ENCODE measurements around the gene OMD. TPM values are rescaled to one million over a fixed set of nuclear protein-coding genes. Genes with fewer than 3 reads are reported as not detected.

Gene OMD
- total RNA-seq, 1 donor from 2014 or later: not detected

- Histone ChIP-seq H3K36me3 (ENCODE audit: control insufficient read depth, insufficient read depth, low read length) (no peaks in the 10 kb centered on the region), H3K27me3 (ENCODE audit: control insufficient read depth, insufficient read depth, low read length) (no peaks in the 10 kb centered on the region), H3K4me3 (ENCODE audit: low read depth, low read length) (no peak overlapping the region)
- DNase-seq (ENCODE audit: low read depth) (no peak), FAIRE-seq (no peak)
- TF ChIP-seq, protein P1, sequence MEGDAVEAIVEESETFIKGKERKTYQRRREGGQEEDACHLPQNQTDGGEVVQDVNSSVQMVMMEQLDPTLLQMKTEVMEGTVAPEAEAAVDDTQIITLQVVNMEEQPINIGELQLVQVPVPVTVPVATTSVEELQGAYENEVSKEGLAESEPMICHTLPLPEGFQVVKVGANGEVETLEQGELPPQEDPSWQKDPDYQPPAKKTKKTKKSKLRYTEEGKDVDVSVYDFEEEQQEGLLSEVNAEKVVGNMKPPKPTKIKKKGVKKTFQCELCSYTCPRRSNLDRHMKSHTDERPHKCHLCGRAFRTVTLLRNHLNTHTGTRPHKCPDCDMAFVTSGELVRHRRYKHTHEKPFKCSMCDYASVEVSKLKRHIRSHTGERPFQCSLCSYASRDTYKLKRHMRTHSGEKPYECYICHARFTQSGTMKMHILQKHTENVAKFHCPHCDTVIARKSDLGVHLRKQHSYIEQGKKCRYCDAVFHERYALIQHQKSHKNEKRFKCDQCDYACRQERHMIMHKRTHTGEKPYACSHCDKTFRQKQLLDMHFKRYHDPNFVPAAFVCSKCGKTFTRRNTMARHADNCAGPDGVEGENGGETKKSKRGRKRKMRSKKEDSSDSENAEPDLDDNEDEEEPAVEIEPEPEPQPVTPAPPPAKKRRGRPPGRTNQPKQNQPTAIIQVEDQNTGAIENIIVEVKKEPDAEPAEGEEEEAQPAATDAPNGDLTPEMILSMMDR (IDR thresholded peaks at IDR 0.05; ENCODE audit: insufficient read depth, low read length, severe bottlenecking): no peak
These were observed 30.6 kb downstream of the OMD start for GRCh38 chr9:92393686-92394085.

GRCh38 chr9:92392690-92393089, 31.6 kb downstream of the OMD start:
- peak; percentile 42 for DNase-seq (ENCODE audit: low read depth)

DNA sequence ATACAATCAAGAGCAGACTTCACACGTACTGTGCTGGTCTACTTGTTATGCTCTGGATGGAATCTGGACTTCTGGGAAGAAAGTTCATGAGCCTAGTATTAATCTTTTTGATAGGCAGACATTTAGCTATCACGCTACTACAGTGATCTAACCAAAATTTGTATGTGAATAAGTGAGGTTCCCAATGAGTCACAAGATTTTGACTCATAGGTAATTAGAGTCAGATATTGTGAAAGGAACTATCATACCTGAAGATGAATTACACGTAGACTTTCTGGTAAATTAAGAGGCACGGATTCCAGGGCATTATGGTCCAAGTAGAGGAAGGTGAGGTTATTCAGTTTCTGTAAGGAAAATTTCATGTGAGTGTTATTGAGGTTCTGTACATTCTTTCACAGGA, 38.3 kb downstream of the OMD start:
- TF ChIP-seq, protein P1 (IDR thresholded peaks at IDR 0.05; ENCODE audit: insufficient read depth, low read length, severe bottlenecking): no peak
- Histone ChIP-seq H3K36me3 (ENCODE audit: control insufficient read depth, insufficient read depth, low read length) (no peaks in the 10 kb centered on the region), H3K27me3 (ENCODE audit: control insufficient read depth, insufficient read depth, low read length) (no peaks in the 10 kb centered on the region), H3K4me3 (ENCODE audit: low read depth, low read length) (no peak overlapping the region)
- FAIRE-seq: no peak
- peak; percentile 94 for DNase-seq (ENCODE audit: low read depth)

More at GRCh38 chr9:92392690-92393089, 31.6 kb downstream of the OMD start:
- Histone ChIP-seq H3K36me3 (ENCODE audit: control insufficient read depth, insufficient read depth, low read length) (no peaks in the 10 kb centered on the region), H3K4me3 (ENCODE audit: low read depth, low read length) (no peak overlapping the region), H3K27me3 (ENCODE audit: control insufficient read depth, insufficient read depth, low read length) (no peaks in the 10 kb centered on the region)
- FAIRE-seq: no peak
- TF ChIP-seq, protein P1 (IDR thresholded peaks at IDR 0.05; ENCODE audit: insufficient read depth, low read length, severe bottlenecking): no peak

- DNase-seq (ENCODE audit: low read depth): no peak
- Histone ChIP-seq H3K36me3 (ENCODE audit: control insufficient read depth, insufficient read depth, low read length) (no peaks in the 10 kb centered on the region), H3K27me3 (ENCODE audit: control insufficient read depth, insufficient read depth, low read length) (no peaks in the 10 kb centered on the region), H3K4me3 (ENCODE audit: low read depth, low read length) (no peak overlapping the region)
- no peak for FAIRE-seq
- TF ChIP-seq, protein P1 (IDR thresholded peaks at IDR 0.05; ENCODE audit: insufficient read depth, low read length, severe bottlenecking): no peak
These were observed 38.8 kb downstream of the OMD start for GRCh38 chr9:92385477-92385876.

GRCh38 chr9:92385001-92385400, 39.3 kb downstream of the OMD start:
- Histone ChIP-seq H3K36me3 (ENCODE audit: control insufficient read depth, insufficient read depth, low read length) (no peaks in the 10 kb centered on the region), H3K27me3 (ENCODE audit: control insufficient read depth, insufficient read depth, low read length) (no peaks in the 10 kb centered on the region), H3K4me3 (ENCODE audit: low read depth, low read length) (no peak overlapping the region)
- DNase-seq (ENCODE audit: low read depth) (no peak), FAIRE-seq (no peak)
- TF ChIP-seq, protein P1 (IDR thresholded peaks at IDR 0.05; ENCODE audit: insufficient read depth, low read length, severe bottlenecking): no peak

DNA sequence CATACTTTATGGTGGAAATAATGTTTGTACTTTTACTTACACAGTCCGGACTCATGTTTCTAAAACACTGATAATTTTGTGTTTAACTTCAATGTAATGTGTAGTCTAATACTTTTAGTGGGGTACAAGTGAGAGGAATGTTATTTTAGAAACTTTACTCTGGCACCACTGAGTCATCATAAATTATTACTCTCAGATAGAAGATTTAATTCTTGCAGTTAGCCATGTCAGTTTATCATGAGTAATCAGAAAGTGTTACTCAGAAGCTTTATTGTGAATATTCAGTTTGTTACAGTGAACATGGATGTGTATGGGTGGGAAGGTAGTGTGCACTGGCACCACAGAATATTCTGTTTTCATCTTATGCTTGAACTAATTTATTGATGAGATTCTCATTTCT, 39.9 kb downstream of the OMD start:
- H3K36me3 ChIP-seq (ENCODE audit: control insufficient read depth, insufficient read depth, low read length): no peaks in the 10 kb centered on the region
- DNase-seq (ENCODE audit: low read depth): peak; percentile 74
- FAIRE-seq: no peak
- no peaks in the 10 kb centered on the region for H3K27me3 ChIP-seq (ENCODE audit: control insufficient read depth, insufficient read depth, low read length)
- TF ChIP-seq, protein P1 (IDR thresholded peaks at IDR 0.05; ENCODE audit: insufficient read depth, low read length, severe bottlenecking): no peak
- no peak overlapping the region for H3K4me3 ChIP-seq (ENCODE audit: low read depth, low read length)
